ENCODE measurements around the gene HIVEP1.

Gene HIVEP1

GRCh38 chr6:12189661-12190060 lies 177.5 kb downstream of the HIVEP1 start:
- TF ChIP-seq CTCF (IDR thresholded peaks at IDR 0.05) = no peak

GRCh38 chr6:12190252-12190651 lies 178.1 kb downstream of the HIVEP1 start:
- TF ChIP-seq CTCF (IDR thresholded peaks at IDR 0.05) = no peak

- no peak for TF ChIP-seq CTCF (IDR thresholded peaks at IDR 0.05)
Measured at GRCh38 chr6:12196326-12196936, 184.3 kb downstream of the HIVEP1 start.

- TF ChIP-seq CTCF (IDR thresholded peaks at IDR 0.05) = no peak
Measured at GRCh38 chr6:12198851-12199250, 186.7 kb downstream of the HIVEP1 start.

GRCh38 chr6:12200015-12200564 lies 188.0 kb downstream of the HIVEP1 start:
- no peak for TF ChIP-seq CTCF (IDR thresholded peaks at IDR 0.05)

- no peak for TF ChIP-seq CTCF (IDR thresholded peaks at IDR 0.05)
Measured at GRCh38 chr6:12200761-12201160, 188.6 kb downstream of the HIVEP1 start.

- no peak for TF ChIP-seq CTCF (IDR thresholded peaks at IDR 0.05)
Measured at GRCh38 chr6:12203001-12203400, 190.9 kb downstream of the HIVEP1 start.

GRCh38 chr6:12208190-12208589 lies 196.1 kb downstream of the HIVEP1 start:
- TF ChIP-seq CTCF (IDR thresholded peaks at IDR 0.05) = no peak
